WI38 (cell line): ENCODE data around the gene VASN.

Experiments used
- H3K4me3 ChIP-seq: 2 replicates; pipeline ENCODE4 v1.5.1; 2011; ENCODE audit warnings: low read depth, mild to moderate bottlenecking, control low read depth, low read length
- CTCF ChIP-seq: IDR thresholded peaks from 2 replicates; pipeline ENCODE4 v1.5.1; 2012; ENCODE audit warnings: low read depth, mild to moderate bottlenecking, control low read depth, low read length

VASN gene

GRCh38 chr16:4415538-4416199 lies 44.0 kb downstream of the VASN start:
- H3K4me3 ChIP-seq = peak overlapping the region; percentile 84
- no peak for TF ChIP-seq CTCF

- H3K4me3 ChIP-seq = peak within 1 kb of the TSS; percentile 84
- no peak for TF ChIP-seq CTCF
Observed at GRCh38 chr16:4416200-4417032, 44.8 kb downstream of the VASN start, which contains the start of gene CORO7. CORO7 (minus strand) TSS chr16:4416596; CDS start chr16:4416518, 78 bp downstream.

- no peak for TF ChIP-seq CTCF
- no peak overlapping the region for H3K4me3 ChIP-seq
Observed at GRCh38 chr16:4419402-4419959, 47.8 kb downstream of the VASN start.

GRCh38 chr16:4420505-4421105 lies 49.0 kb downstream of the VASN start:
- TF ChIP-seq CTCF = no peak
- H3K4me3 ChIP-seq = no peak overlapping the region

- no peak for TF ChIP-seq CTCF
- peak within 1 kb of the TSS; percentile 84 for H3K4me3 ChIP-seq
Observed at GRCh38 chr16:4425378-4426020, 53.9 kb downstream of the VASN start, which contains the start of gene DNAJA3. DNAJA3 (plus strand) TSS chr16:4425868; CDS start chr16:4425882, 14 bp downstream.

- no peak for TF ChIP-seq CTCF
- peak overlapping the region; percentile 84 for H3K4me3 ChIP-seq
Observed at GRCh38 chr16:4426021-4426684, 54.5 kb downstream of the VASN start.
